Measurements from ENCODE around the gene TEC.

GRCh38 chr4:48105230-48105629 is 164.4 kb downstream of the TEC start:
- TF ChIP-seq, protein P1, sequence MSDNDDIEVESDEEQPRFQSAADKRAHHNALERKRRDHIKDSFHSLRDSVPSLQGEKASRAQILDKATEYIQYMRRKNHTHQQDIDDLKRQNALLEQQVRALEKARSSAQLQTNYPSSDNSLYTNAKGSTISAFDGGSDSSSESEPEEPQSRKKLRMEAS (IDR thresholded peaks at IDR 0.05): no peak
- TF ChIP-seq YY1 (IDR thresholded peaks at IDR 0.05; ENCODE audit: low read depth) (no peak), REST (IDR thresholded peaks at IDR 0.05; ENCODE audit: low read depth) (no peak), EP300 (IDR thresholded peaks at IDR 0.05; ENCODE audit: borderline replicate concordance) (no peak), TEAD4 (IDR thresholded peaks at IDR 0.05) (no peak), RAD21 (IDR thresholded peaks at IDR 0.05; ENCODE audit: low read depth) (no peak), CREB1 (IDR thresholded peaks at IDR 0.05; ENCODE audit: low read depth) (no peak), NFIC (IDR thresholded peaks at IDR 0.05) (no peak)
- TF ChIP-seq, protein P2, sequence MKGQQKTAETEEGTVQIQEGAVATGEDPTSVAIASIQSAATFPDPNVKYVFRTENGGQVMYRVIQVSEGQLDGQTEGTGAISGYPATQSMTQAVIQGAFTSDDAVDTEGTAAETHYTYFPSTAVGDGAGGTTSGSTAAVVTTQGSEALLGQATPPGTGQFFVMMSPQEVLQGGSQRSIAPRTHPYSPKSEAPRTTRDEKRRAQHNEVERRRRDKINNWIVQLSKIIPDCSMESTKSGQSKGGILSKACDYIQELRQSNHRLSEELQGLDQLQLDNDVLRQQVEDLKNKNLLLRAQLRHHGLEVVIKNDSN (IDR thresholded peaks at IDR 0.05): no peak
